ENCODE results near the gene DNM3.
A peak's percentile ranks its signal among the peaks of the same experiment; 100 is the strongest.
"Not testable (repeated sequence)": the region's sequence is repeated elsewhere in the genome, so short reads cannot be mapped to it uniquely, and the experiment has no call there.

DNM3 gene

GRCh38 chr1:172051898-172052297 is 210.6 kb downstream of the DNM3 start:
- no peak for FAIRE-seq

GRCh38 chr1:172054172-172054571 is 212.9 kb downstream of the DNM3 start:
- no peak for FAIRE-seq

- FAIRE-seq, result not testable (repeated sequence)
These were observed 214.6 kb downstream of the DNM3 start for GRCh38 chr1:172055816-172056419.

- no peak for FAIRE-seq
These were observed 227.0 kb downstream of the DNM3 start for GRCh38 chr1:172068334-172068733.

- no peak for FAIRE-seq
These were observed 227.8 kb downstream of the DNM3 start for GRCh38 chr1:172069051-172069450.

GRCh38 chr1:172069534-172069933 is 228.2 kb downstream of the DNM3 start:
- FAIRE-seq, result no peak

- peak; percentile 19 for FAIRE-seq
These were observed 228.8 kb downstream of the DNM3 start for GRCh38 chr1:172070055-172070454.

- no peak for FAIRE-seq
These were observed 230.4 kb downstream of the DNM3 start for GRCh38 chr1:172071746-172072145.

- FAIRE-seq, result not testable (repeated sequence)
These were observed 238.6 kb downstream of the DNM3 start for GRCh38 chr1:172079859-172080258.

- no peak for FAIRE-seq
These were observed 241.9 kb downstream of the DNM3 start for GRCh38 chr1:172083191-172083590.

- FAIRE-seq, result no peak
These were observed 243.6 kb downstream of the DNM3 start for GRCh38 chr1:172084876-172085275.

- FAIRE-seq, result no peak
These were observed 244.0 kb downstream of the DNM3 start for GRCh38 chr1:172085317-172085716.

GRCh38 chr1:172086137-172086536 is 244.8 kb downstream of the DNM3 start:
- no peak for FAIRE-seq

- FAIRE-seq, result no peak
These were observed 247.0 kb downstream of the DNM3 start for GRCh38 chr1:172088256-172088655.

- peak; percentile 95 for FAIRE-seq
These were observed 248.6 kb downstream of the DNM3 start for GRCh38 chr1:172089768-172090510.

- FAIRE-seq, result no peak
These were observed 249.2 kb downstream of the DNM3 start for GRCh38 chr1:172090511-172090817.

GRCh38 chr1:172095846-172096245 is 254.5 kb downstream of the DNM3 start:
- FAIRE-seq, result no peak

- peak; percentile 36 for FAIRE-seq
These were observed 263.9 kb downstream of the DNM3 start for GRCh38 chr1:172105230-172105629.

- FAIRE-seq, result no peak
These were observed 266.1 kb downstream of the DNM3 start for GRCh38 chr1:172107316-172107975.

- peak; percentile 25 for FAIRE-seq
These were observed 267.0 kb downstream of the DNM3 start for GRCh38 chr1:172108161-172108893.

GRCh38 chr1:172109359-172109758 is 268.1 kb downstream of the DNM3 start:
- FAIRE-seq, result no peak

- no peak for FAIRE-seq
These were observed 271.3 kb downstream of the DNM3 start for GRCh38 chr1:172112576-172112975.

- no peak for FAIRE-seq
These were observed 276.5 kb downstream of the DNM3 start for GRCh38 chr1:172117800-172118199.

GRCh38 chr1:172118618-172119017 is 277.3 kb downstream of the DNM3 start:
- FAIRE-seq, result no peak

Measured in G401.6 (cell line).